Measurements from ENCODE around the gene ASTL. TPM values are rescaled to one million over a fixed set of nuclear protein-coding genes. Genes with fewer than 3 reads are reported as not detected.
"Not testable (repeated sequence)": the region's sequence is repeated elsewhere in the genome, so short reads cannot be mapped to it uniquely, and the experiment has no call there.

The ASTL gene
- total and polyA plus RNA-seq, 12 donors, result 0.16 TPM; not detected in 11

DNA sequence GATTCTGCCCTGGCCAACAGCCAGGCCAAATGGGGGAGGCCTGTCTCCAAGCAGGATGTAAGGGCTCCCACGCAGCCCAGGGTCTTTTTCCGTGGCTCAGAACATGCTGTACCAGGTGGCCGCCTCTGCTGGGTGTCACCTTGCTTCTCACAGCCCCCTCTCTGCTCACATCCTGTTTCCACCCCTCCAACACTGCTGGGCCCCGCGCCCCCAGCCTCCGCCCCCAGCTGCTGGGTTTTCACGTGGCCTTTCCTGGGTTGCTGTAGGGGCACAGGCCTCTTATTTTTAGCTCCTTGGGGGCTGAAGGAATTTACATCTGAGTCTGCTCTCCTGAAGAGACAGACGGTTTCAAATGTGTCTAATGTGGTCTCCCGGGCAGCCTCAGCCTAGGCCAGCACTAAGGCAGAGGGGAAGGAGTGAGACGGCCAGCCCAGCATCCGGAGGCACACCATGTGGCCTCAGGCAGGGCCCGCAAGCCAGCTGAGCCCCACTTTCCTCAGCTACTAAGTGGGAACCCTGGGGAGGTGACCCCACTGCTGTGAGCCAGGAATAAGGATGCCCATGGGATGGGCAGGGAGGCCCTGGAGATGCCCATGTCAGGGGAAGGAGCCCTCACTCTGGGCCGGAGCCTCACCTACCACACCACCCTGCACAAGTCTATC, 25.6 kb upstream of the ASTL start:
- Histone ChIP-seq H3K9me3 (peaks cover 0 to 9% (median 0%) of the 10 kb centered on the region in 11 donors), H3K4me1 (peaks cover 0 to 10% (median 0%) of the 10 kb centered on the region in 9 donors), H3K27me3 (no peaks in the 10 kb centered on the region), H3K4me3 (no peak overlapping the region), H3K27ac (peak overlapping the region in 1 of 10 donors; percentile 73), H3K36me3 (no peaks in the 10 kb centered on the region)
- ATAC-seq (peak in 4 of 8 donors; percentile 22 to 71 (median 60)), DNase-seq (no peak)
- TF ChIP-seq, protein P1, sequence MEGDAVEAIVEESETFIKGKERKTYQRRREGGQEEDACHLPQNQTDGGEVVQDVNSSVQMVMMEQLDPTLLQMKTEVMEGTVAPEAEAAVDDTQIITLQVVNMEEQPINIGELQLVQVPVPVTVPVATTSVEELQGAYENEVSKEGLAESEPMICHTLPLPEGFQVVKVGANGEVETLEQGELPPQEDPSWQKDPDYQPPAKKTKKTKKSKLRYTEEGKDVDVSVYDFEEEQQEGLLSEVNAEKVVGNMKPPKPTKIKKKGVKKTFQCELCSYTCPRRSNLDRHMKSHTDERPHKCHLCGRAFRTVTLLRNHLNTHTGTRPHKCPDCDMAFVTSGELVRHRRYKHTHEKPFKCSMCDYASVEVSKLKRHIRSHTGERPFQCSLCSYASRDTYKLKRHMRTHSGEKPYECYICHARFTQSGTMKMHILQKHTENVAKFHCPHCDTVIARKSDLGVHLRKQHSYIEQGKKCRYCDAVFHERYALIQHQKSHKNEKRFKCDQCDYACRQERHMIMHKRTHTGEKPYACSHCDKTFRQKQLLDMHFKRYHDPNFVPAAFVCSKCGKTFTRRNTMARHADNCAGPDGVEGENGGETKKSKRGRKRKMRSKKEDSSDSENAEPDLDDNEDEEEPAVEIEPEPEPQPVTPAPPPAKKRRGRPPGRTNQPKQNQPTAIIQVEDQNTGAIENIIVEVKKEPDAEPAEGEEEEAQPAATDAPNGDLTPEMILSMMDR (IDR thresholded peaks at IDR 0.05), result no peak
- intact Hi-C loops (cut with DNase I), result no loop called here
- 50 to 60% methylated on average over 13 of the region's 13 CpGs for WGBS, 2 donors

DNA sequence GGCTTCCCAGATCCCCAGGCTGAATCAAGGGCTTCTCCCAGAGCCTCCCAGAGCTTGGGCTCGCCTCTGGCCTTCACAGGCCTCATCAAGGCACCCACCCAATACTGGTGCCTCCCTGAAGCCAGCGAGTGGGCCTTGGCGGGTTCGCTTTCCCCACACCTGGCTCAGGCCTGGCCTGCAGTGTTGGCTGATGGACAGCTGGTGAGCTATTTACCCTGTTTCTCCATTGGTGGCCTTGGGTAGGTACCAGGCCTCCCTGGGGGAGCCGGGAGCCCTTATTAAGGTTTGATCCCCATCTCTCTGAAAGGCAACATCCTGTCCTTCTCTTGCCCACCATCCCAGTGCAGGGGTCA, 25.1 kb upstream of the ASTL start:
- DNase-seq (no peak), ATAC-seq (peak in 2 of 8 donors; percentile 9 to 26)
- 87 to 91% methylated on average over 5 of the region's 5 CpGs for WGBS, 2 donors
- Histone ChIP-seq H3K4me3 (no peak overlapping the region), H3K27me3 (no peaks in the 10 kb centered on the region), H3K27ac (peak overlapping the region in 1 of 10 donors; percentile 73), H3K9me3 (peaks cover 0 to 9% (median 0%) of the 10 kb centered on the region in 11 donors), H3K4me1 (peaks cover 0 to 13% (median 0%) of the 10 kb centered on the region in 9 donors), H3K36me3 (no peaks in the 10 kb centered on the region)
- intact Hi-C loops (cut with DNase I), result no loop called here
- TF ChIP-seq, protein P1 (IDR thresholded peaks at IDR 0.05), result no peak

DNA sequence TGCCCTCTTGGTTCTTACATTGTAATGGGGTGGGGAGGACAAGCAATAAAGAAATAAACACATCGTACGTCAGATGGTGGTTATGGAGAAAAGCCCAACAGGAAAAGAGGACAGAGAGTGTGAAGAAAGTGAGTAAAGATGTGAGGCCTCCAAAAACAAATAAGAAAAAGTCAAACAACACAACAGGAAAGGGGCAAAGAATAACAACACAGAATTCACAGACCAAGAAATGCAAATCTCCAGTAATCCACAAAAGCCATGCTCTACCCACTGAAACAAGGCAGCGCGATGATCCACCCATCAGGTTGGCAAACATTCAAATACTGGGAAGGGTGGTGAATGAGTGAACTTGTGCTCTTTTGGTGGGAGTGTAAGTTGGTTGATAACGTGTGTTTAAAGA, 23.6 kb upstream of the ASTL start:
- Histone ChIP-seq H3K9me3 (peaks cover 0 to 9% (median 0%) of the 10 kb centered on the region in 11 donors), H3K27me3 (peaks cover 0 to 9% (median 0%) of the 10 kb centered on the region in 7 donors), H3K4me1 (peaks cover 0 to 20% (median 0%) of the 10 kb centered on the region in 9 donors), H3K36me3 (no peaks in the 10 kb centered on the region), H3K27ac (peak overlapping the region in 1 of 10 donors; percentile 73), H3K4me3 (no peak overlapping the region)
- 62 to 64% methylated on average over 5 of the region's 5 CpGs for WGBS, 2 donors
- intact Hi-C loops (cut with DNase I), result no loop called here
- no peak for DNase-seq
- ATAC-seq, result no peak
- TF ChIP-seq, protein P1 (IDR thresholded peaks at IDR 0.05), result no peak

DNA sequence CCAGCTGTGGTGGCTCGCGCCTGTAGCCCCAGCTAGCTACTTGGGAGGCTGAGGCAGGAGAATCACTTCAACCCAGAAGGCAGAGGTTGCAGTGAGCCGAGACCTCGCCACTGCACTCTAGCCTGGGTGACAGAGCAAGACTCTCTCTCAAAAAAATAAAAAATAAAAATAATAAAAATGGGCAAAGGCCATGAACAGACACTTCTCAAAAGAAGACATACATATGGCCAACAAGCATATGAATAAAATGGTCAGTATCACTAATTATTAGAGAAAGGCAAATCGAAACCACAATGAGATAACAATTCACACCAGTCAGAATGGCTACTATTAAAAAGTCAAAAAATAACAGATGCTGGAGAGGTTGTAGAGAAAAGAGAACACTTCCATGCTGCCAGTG, 22.1 kb upstream of the ASTL start:
- intact Hi-C loops (cut with DNase I); H3K9me3 ChIP-seq; H3K4me3 ChIP-seq; H3K36me3 ChIP-seq; H3K27ac ChIP-seq; ATAC-seq; DNase-seq: not testable (repeated sequence)
- peaks cover 0 to 20% (median 0%) of the 10 kb centered on the region in 9 donors for H3K4me1 ChIP-seq
- 95 to 98% methylated on average over 5 of the region's 5 CpGs for WGBS, 2 donors
- H3K27me3 ChIP-seq, result peaks cover 0 to 12% (median 0%) of the 10 kb centered on the region in 7 donors

Data from heart right ventricle (tissue), 16 donors.